ENCODE data around the gene FKBP1A.

- peak in 3 of 6 experiments; percentile 13 to 38 (median 25) for TF ChIP-seq CTCF (IDR thresholded peaks at IDR 0.05)
- peak; percentile 77 to 91 for TF ChIP-seq POLR2A (IDR thresholded peaks at IDR 0.05)
Measured at GRCh38 chr20:1392693-1393506, at the start of gene FKBP1A.

All from adrenal gland (tissue), 5 donors.